Measurements from ENCODE around the gene MCF2L. TPM values are rescaled to one million over a fixed set of nuclear protein-coding genes. Genes with fewer than 3 reads are reported as not detected.

MCF2L gene
- total and polyA plus RNA-seq, 10 of the 15 experiments (the other 5 are each of a cell fraction or from before 2014, with no cell fraction given): 0.06 to 1.1 (median 0.21) TPM; not detected in 2

GRCh38 chr13:113087923-113088690, 119.1 kb downstream of the MCF2L start (continued):
- no peak for TF ChIP-seq PKNOX1 (IDR thresholded peaks at IDR 0.05)

- H3K27me3 ChIP-seq (replicated peaks in 1 of 2; ENCODE audit: control insufficient read depth in 2 of 2, insufficient read depth in 2 of 2, low read length in 1 of 2): no peaks in the 10 kb centered on the region
- H3K9me3 ChIP-seq (replicated peaks; ENCODE audit: control insufficient read depth, insufficient read depth, low read length): no peaks in the 10 kb centered on the region
- no peak overlapping the region for H3K4me3 ChIP-seq
- H3K79me2 ChIP-seq (ENCODE audit: control insufficient read depth, insufficient read depth, low read length): no peaks in the 10 kb centered on the region
- no peak for ATAC-seq
- H3K36me3 ChIP-seq (ENCODE audit: control insufficient read depth in 2 of 2, insufficient read depth in 2 of 2, low read length in 1 of 2): no peaks in the 10 kb centered on the region
- H2AFZ ChIP-seq (ENCODE audit: control insufficient read depth, low read depth, low read length): no peak overlapping the region
- no peak overlapping the region for H3K4me2 ChIP-seq (ENCODE audit: control insufficient read depth, insufficient read depth)
- intact Hi-C loops (cut with micrococcal nuclease; ENCODE audit: unreplicated experiment) (no loop called here), in situ Hi-C loops (cut with MboI) (no loop called here)
- SMC1A ChIA-PET (ENCODE audit: uncharacterized antibody, unreplicated experiment): no interaction called here
- no peak for FAIRE-seq
- WGBS (ENCODE audit: insufficient coverage, insufficient replicate concordance, low lambda C conversion rate, missing lambda C conversion rate): 46% methylated on average over 17 of the region's 17 CpGs
- DNase-seq (ENCODE audit: low read depth, low spot score): no peak
- no peaks in the 10 kb centered on the region for H3K4me1 ChIP-seq (ENCODE audit: control insufficient read depth, insufficient read depth, low read length)
- POLR2A ChIA-PET: no interaction called here
- no peaks in the 10 kb centered on the region for H4K20me1 ChIP-seq (ENCODE audit: control insufficient read depth, insufficient read depth)
- BruUV-seq (replicated peaks): no TSS peak
- H3K27ac ChIP-seq (ENCODE audit: control insufficient read depth, insufficient read depth): no peak overlapping the region
- no peak overlapping the region for H3K9ac ChIP-seq (ENCODE audit: control insufficient read depth, insufficient read depth, low read length)
- CTCF ChIA-PET: no interaction called here
- RAD21 ChIA-PET (ENCODE audit: unreplicated experiment): no interaction called here
- TF ChIP-seq POLR2AphosphoS5 (IDR thresholded peaks at IDR 0.05; ENCODE audit: low read length) (no peak), YY1 (IDR thresholded peaks at IDR 0.05; ENCODE audit: low read depth, low read length) (no peak), PKNOX1 (IDR thresholded peaks at IDR 0.05) (no peak), JUNB (IDR thresholded peaks at IDR 0.05) (no peak), ZNF207 (IDR thresholded peaks at IDR 0.05; ENCODE audit: borderline replicate concordance) (no peak), SMAD5 (IDR thresholded peaks at IDR 0.05; ENCODE audit: low read depth) (no peak), STAT1 (conservative IDR thresholded peaks at IDR 0.05) (no peak), RB1 (IDR thresholded peaks at IDR 0.05; ENCODE audit: borderline replicate concordance) (no peak), JUND (IDR thresholded peaks at IDR 0.05; ENCODE audit: low read depth, low read length) (no peak), ZNF592 (IDR thresholded peaks at IDR 0.05) (no peak), SKIL (IDR thresholded peaks at IDR 0.05; ENCODE audit: low read depth, poor library complexity, severe bottlenecking) (no peak), CBFB (IDR thresholded peaks at IDR 0.05; ENCODE audit: low read depth) (no peak)
Measured at GRCh38 chr13:113088691-113089020, 119.6 kb downstream of the MCF2L start.
